Activated CD8-positive, alpha-beta T cell treated with anti-CD3 and anti-CD28 coated beads for 36 hours (primary cell): Measurements from ENCODE around the gene GLYR1. TPM values are rescaled to one million over a fixed set of nuclear protein-coding genes. Genes with fewer than 3 reads are reported as not detected.

Experiments used
- ATAC-seq: fragments of 200-7000 bp; cut with Tn5 transposase; one replicate; pipeline ENCODE4 v1.10.0; 2021; ENCODE audit warnings: mild to moderate bottlenecking, moderate library complexity
- CTCF ChIA-PET: fragments of 350-600 bp; sonication (Branson Sonifier 250); formaldehyde crosslinking; loops from one replicate; lab custom pipeline; 2021; ENCODE audit warnings: antibody characterized with exemption; lab: Charles Lee
- POLR2A ChIA-PET: fragments of 350-600 bp; sonication (Branson Sonifier 250); formaldehyde crosslinking; loops from one replicate; lab custom pipeline; 2021; ENCODE audit warnings: antibody characterized with exemption; lab: Charles Lee
- DNase-seq: peaks from one replicate; pipeline ENCODE4 v3.0.0-alpha.2; 2020
- H3K27ac Mint-ChIP-seq: one replicate; pipeline ENCODE4 v1.8.0; 2021; ENCODE audit warnings: mild to moderate bottlenecking, mixed read lengths
- H3K27me3 Mint-ChIP-seq: one replicate; pipeline ENCODE4 v1.8.0; 2021; ENCODE audit warnings: mixed read lengths
- H3K36me3 Mint-ChIP-seq: one replicate; pipeline ENCODE4 v1.8.0; 2021; ENCODE audit warnings: low read depth, mixed read lengths
- H3K4me1 Mint-ChIP-seq: one replicate; pipeline ENCODE4 v1.8.0; 2021; ENCODE audit warnings: low read depth, mixed read lengths
- H3K4me3 Mint-ChIP-seq: one replicate; pipeline ENCODE4 v1.8.0; 2021; ENCODE audit warnings: mild to moderate bottlenecking, moderate library complexity, mixed read lengths
- H3K9me3 Mint-ChIP-seq: one replicate; pipeline ENCODE4 v1.8.0; 2021; ENCODE audit warnings: mixed read lengths
- intact Hi-C: fragments of 100-400 bp; cut with micrococcal nuclease; formaldehyde crosslinking; loops from one replicate; pipeline ENCODE4 v1.10.0; 2022
- total RNA-seq, 2 experiments: library from RNA; stranded (reverse); gene quantifications; one replicate each; pipeline ENCODE4 v1.2.3, GENCODE V29; 2021
- TF ChIP-seq, protein P1 (sequence below): fragments of 200-600 bp; IDR thresholded peaks from one replicate; pipeline ENCODE4 v1.8.0; 2022; ENCODE audit warnings: antibody characterized with exemption, mild to moderate bottlenecking

The GLYR1 gene
- total RNA-seq, 2 experiments from 2014 or later: 63.7 to 64.8 TPM

DNA sequence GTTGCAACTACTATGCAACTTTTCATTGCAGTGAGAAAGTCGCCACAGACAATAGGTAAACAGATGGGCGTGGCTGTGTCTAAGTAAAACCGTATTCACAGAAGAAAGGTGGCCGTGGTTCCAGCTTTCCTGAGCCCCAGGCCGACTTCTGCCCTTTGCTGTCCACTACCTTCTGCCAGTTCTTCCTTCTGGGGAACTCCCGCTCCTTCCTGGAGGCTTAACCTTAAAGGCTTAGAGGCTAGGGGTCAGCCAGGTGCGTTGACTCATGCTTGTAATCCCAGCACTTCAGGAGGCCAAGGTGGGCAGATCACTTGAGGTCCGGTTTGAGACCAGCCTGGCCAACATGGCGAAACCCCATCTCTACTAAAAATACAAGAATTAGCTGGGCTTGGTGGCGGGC is 56.8 kb downstream of the GLYR1 start:
- DNase-seq (no peak), ATAC-seq (no peak)
- no peaks in the 10 kb centered on the region for H3K36me3 Mint-ChIP-seq
- CTCF ChIA-PET: no interaction called here
- POLR2A ChIA-PET: interaction anchor here (1.4 kb wide), 1 partner anchor 22 kb away, joined by 3 read pairs; no protein-coding TSS in a partner anchor
- no peak overlapping the region for H3K4me3 Mint-ChIP-seq
- H3K27ac Mint-ChIP-seq: no peak overlapping the region
- intact Hi-C loops: no loop called here
- TF ChIP-seq, protein P1, sequence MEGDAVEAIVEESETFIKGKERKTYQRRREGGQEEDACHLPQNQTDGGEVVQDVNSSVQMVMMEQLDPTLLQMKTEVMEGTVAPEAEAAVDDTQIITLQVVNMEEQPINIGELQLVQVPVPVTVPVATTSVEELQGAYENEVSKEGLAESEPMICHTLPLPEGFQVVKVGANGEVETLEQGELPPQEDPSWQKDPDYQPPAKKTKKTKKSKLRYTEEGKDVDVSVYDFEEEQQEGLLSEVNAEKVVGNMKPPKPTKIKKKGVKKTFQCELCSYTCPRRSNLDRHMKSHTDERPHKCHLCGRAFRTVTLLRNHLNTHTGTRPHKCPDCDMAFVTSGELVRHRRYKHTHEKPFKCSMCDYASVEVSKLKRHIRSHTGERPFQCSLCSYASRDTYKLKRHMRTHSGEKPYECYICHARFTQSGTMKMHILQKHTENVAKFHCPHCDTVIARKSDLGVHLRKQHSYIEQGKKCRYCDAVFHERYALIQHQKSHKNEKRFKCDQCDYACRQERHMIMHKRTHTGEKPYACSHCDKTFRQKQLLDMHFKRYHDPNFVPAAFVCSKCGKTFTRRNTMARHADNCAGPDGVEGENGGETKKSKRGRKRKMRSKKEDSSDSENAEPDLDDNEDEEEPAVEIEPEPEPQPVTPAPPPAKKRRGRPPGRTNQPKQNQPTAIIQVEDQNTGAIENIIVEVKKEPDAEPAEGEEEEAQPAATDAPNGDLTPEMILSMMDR: no peak
- H3K4me1 Mint-ChIP-seq: no peaks in the 10 kb centered on the region
- H3K27me3 Mint-ChIP-seq: no peaks in the 10 kb centered on the region
- no peaks in the 10 kb centered on the region for H3K9me3 Mint-ChIP-seq

DNA sequence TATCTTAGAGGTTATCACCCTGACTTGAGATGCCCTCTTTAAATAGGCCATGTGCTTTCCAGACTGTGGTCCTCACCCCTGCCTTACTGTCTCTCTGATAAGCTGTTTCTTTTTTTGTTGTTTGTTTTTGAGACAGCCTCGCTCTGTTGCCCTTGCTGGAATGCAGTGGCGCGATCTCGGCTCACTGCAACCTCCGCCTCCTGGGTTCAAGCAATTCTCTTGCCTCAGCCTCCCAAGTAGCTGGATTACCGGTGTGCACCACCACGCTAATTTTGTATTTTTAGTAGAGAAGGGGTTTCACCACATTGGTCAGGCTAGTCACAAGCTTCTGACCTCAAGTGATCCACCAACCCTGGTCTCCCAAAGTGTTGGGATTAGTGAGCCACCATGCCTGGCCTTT is 58.2 kb downstream of the GLYR1 start:
- H3K36me3 Mint-ChIP-seq: no peaks in the 10 kb centered on the region
- no peak overlapping the region for H3K4me3 Mint-ChIP-seq
- DNase-seq: no peak
- ChIA-PET CTCF (interaction anchor here (1.1 kb wide), 1 partner anchor 79 kb away, joined by 3 read pairs; no protein-coding TSS in a partner anchor), POLR2A (interaction anchor here (1.6 kb wide), 1 partner anchor 18 kb away, joined by 4 read pairs; no protein-coding TSS in a partner anchor)
- TF ChIP-seq, protein P1: no peak
- no peak overlapping the region for H3K27ac Mint-ChIP-seq
- H3K4me1 Mint-ChIP-seq: no peaks in the 10 kb centered on the region
- H3K27me3 Mint-ChIP-seq: no peaks in the 10 kb centered on the region
- no peaks in the 10 kb centered on the region for H3K9me3 Mint-ChIP-seq
- intact Hi-C loops: no loop called here
- no peak for ATAC-seq

DNA sequence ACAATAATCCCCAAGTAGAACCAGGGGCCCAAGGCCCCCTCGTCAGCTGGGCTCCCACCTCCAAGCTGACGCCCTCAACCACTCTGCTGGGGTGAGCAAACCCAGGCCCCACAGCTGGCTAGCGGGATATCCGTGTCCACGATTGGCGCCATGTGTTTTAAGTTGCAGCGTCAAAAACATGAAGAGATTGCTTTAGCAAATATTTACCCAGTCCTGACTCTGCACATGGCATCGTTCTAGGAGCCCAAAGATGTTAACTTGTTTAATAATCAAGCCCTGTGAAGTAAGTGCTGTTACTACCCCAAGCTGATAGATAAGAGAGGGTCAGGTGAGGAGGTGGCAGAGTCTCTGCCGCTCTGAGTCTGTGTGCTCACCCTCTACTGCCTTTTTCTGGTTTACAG is 58.6 kb downstream of the GLYR1 start:
- CTCF ChIA-PET: interaction anchor here (1.1 kb wide), 1 partner anchor 78 kb away, joined by 3 read pairs; no protein-coding TSS in a partner anchor
- H3K9me3 Mint-ChIP-seq: no peaks in the 10 kb centered on the region
- H3K4me3 Mint-ChIP-seq: no peak overlapping the region
- H3K27me3 Mint-ChIP-seq: no peaks in the 10 kb centered on the region
- H3K27ac Mint-ChIP-seq: no peak overlapping the region
- intact Hi-C loops: no loop called here
- H3K4me1 Mint-ChIP-seq: no peaks in the 10 kb centered on the region
- H3K36me3 Mint-ChIP-seq: no peaks in the 10 kb centered on the region
- POLR2A ChIA-PET: interaction anchor here (1.6 kb wide), 1 partner anchor 17 kb away, joined by 4 read pairs; no protein-coding TSS in a partner anchor
- no peak for ATAC-seq
- DNase-seq: no peak
- TF ChIP-seq, protein P1: no peak

DNA sequence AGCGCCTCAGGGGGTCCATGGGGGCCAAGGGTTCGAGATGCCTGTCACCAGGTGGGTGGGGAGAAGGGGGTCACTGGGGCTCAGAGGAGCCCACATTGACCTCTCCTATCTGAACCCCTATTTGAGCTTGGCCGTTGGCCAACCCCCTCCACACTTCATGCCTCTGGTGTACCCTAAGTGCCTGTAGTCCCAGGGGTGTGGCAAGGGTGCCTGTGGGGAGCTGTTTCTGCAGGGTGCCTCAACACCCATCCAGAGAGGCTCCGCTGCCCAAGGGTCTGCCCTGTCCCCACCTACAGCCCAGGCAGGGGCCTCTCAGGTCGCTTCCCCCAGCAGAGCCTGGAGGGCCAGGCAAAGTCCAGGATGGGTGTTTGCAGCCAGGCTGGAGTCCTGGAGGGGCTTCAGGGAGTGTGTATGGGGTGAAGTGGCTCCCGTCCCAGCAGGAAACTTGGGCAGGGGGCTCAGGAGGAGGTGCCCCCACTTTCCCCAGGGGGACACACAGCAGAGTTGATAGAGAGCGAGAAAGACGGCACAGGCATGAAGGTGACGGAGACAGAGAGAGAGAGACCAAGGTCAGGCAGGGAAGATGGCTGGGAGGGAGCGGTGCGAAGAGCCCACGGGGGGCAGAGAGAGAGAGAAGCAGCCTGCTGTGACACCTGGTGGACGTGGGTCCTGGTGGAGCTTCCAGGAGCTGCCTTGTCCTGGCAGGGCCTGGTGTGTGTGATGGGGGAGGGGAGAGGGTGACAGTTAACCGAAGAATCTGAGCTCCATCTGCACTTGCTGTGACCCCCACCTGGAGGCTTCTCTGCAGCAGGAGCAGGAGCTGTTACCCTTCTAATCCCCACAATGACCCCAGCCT is 59.2 kb downstream of the GLYR1 start, which contains the start of gene SEPTIN12:
Gene SEPTIN12 (minus strand): TSS at position 719 of the 856 bp plus-strand sequence. CDS start 700 bp downstream, at position 19.
- ChIA-PET POLR2A (interaction anchor here (1.6 to 1.7 kb wide), 2 partner anchors 17 to 19 kb away, joined by 4 read pairs; no protein-coding TSS in a partner anchor), CTCF (interaction anchor here (1.1 kb wide), 1 partner anchor 78 kb away, joined by 3 read pairs; no protein-coding TSS in a partner anchor)
- Mint-ChIP-seq H3K9me3 (no peaks in the 10 kb centered on the region), H3K27me3 (no peaks in the 10 kb centered on the region), H3K27ac (no peak within 1 kb of the TSS), H3K4me1 (no peaks in the 10 kb centered on the region), H3K36me3 (no peaks in the 10 kb centered on the region), H3K4me3 (no peak within 1 kb of the TSS)
- DNase-seq (no peak), ATAC-seq (no peak)
- TF ChIP-seq, protein P1: no peak
- intact Hi-C loops: no loop called here

DNA sequence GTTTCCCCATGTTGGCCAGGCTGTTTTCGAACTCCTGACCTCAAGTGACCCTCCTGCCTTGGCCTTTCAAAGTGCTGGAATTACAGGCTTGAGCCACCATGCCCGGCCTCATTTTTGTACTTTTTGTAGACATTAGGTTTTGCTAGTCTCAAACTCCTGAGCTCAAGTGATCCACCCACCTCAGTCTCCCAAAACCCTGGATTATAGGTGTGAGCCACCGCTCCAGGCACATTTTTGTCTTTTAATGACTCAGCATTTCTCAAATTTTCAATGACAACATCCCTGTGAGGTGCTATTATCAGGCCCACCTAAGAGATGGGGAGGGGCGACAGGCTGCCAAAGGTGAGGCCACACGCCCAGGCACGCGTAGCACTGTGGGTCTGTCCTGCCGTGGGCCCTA is 60.0 kb downstream of the GLYR1 start:
- no peak for ATAC-seq
- H3K4me1 Mint-ChIP-seq: no peaks in the 10 kb centered on the region
- no peak overlapping the region for H3K27ac Mint-ChIP-seq

More for the DNA sequence above, 60.0 kb downstream of the GLYR1 start:
- Mint-ChIP-seq H3K4me3 (no peak overlapping the region), H3K36me3 (no peaks in the 10 kb centered on the region), H3K27me3 (no peaks in the 10 kb centered on the region), H3K9me3 (no peaks in the 10 kb centered on the region)
- POLR2A ChIA-PET: interaction anchor here (1.7 kb wide), 1 partner anchor 18 kb away, joined by 4 read pairs; no protein-coding TSS in a partner anchor
- TF ChIP-seq, protein P1: no peak
- CTCF ChIA-PET: no interaction called here
- no peak for DNase-seq
- intact Hi-C loops: no loop called here
